K562 (cell line): Measurements from ENCODE around the gene PEF1.

Source experiments
- BACH1 ChIP-seq: fragments of 200-800 bp; sonication (Bioruptor generic); IDR thresholded peaks from 2 replicates; pipeline ENCODE4 v1.6.1; 2016; ENCODE audit warnings: missing genetic modification characterization, missing compliant biosample characterization
- EZH2 ChIP-seq: IDR thresholded peaks from 2 replicates; pipeline ENCODE4 v1.6.1; 2012; ENCODE audit warnings: low read depth, mild to moderate bottlenecking, inconsistent platforms, low read length, borderline replicate concordance
- ZNF512 ChIP-seq: IDR thresholded peaks from 2 replicates; pipeline ENCODE4 v1.6.1; 2016; ENCODE audit warnings: missing genetic modification characterization, missing compliant biosample characterization

- no peak for TF ChIP-seq ZNF512 (tag)
- no peak for TF ChIP-seq EZH2
- no peak for TF ChIP-seq BACH1 (tag)
These were observed 19.2 kb upstream of the PEF1 start for GRCh38 chr1:31663622-31664452.
